ENCODE measurements around the gene ABHD11. TPM values are rescaled to one million over a fixed set of nuclear protein-coding genes. Genes with fewer than 3 reads are reported as not detected.

ABHD11 gene
- total RNA-seq, 1 experiment from 2014 or later = 18.9 TPM

DNA sequence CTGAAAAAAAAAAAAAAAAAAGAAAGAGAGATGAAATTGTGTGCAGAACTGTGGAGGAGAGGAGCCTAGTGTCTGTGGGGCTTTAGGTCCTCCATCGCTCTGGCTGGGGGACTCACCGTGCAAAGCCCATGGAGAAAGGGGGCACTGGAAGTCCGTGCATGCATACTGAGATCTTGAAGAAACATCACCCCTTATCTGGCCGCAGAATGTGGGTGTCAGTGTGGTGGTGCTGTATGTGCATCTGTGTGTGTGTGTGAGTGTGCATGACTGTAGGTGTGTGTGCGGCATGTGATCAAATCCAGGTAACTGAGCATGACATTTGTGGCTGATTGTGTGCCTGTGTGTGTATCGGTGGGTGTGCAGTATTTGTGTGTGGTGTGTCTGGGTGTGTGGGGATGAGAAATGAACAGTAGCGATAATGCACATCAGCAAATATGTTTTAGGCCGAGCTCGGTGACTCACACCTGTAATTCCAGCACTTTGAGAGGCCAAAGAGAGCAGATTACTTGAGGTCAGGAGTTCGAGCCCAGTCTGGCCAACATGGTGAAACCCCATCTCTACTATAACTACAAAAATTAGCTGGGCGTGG, 40.3 kb upstream of the ABHD11 start:
- BruUV-seq (replicated peaks) = no TSS peak
- Mint-ChIP-seq H3K4me1 (ENCODE audit: insufficient read depth, unreplicated experiment) (no peaks in the 10 kb centered on the region), H3K4me3 (ENCODE audit: unreplicated experiment) (no peak overlapping the region), H3K36me3 (ENCODE audit: insufficient read depth, unreplicated experiment) (no peaks in the 10 kb centered on the region), H3K27me3 (ENCODE audit: insufficient read depth, unreplicated experiment) (no peaks in the 10 kb centered on the region), H3K27ac (ENCODE audit: low read depth, unreplicated experiment) (no peak overlapping the region), H3K9me3 (ENCODE audit: unreplicated experiment) (no peaks in the 10 kb centered on the region)
- no peak for TF ChIP-seq CTCF (IDR thresholded peaks at IDR 0.05; ENCODE audit: unreplicated experiment)
- ChIA-PET POLR2A (no interaction called here), CTCF (no interaction called here)
- no peak for DNase-seq (ENCODE audit: unreplicated experiment)
- intact Hi-C loops (cut with micrococcal nuclease) = loop anchor here (1.0 kb wide), 1 partner anchor 76 kb away; no protein-coding TSS in a partner anchor

DNA sequence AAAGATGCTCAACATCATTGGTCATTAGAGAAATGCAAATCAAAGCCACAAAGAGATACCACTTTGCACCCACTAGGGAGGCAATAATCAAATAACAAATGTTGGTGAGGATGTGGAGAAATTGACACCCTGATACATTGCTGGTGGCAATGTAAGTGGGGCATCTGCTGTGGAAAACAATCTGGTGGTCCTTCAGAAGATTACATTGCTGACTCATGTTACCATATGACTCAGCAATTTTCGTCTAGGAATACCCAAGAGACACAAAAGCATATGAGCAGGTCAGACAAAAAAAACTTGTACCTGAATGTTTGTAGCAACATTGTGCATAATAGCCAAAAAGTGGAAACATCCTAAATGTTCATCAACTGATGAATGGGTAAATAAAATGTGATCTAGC, 36.3 kb upstream of the ABHD11 start:
- no TSS peak for BruUV-seq (replicated peaks)
- POLR2A ChIA-PET = no interaction called here
- H3K36me3 Mint-ChIP-seq (ENCODE audit: insufficient read depth, unreplicated experiment) = no peaks in the 10 kb centered on the region
- intact Hi-C loops (cut with micrococcal nuclease) = no loop called here
- no peak overlapping the region for H3K4me3 Mint-ChIP-seq (ENCODE audit: unreplicated experiment)
- no peaks in the 10 kb centered on the region for H3K9me3 Mint-ChIP-seq (ENCODE audit: unreplicated experiment)
- CTCF ChIA-PET = interaction anchor here (0.7 kb wide), 1 partner anchor 106 kb away, joined by 4 read pairs; no protein-coding TSS in a partner anchor
- H3K27me3 Mint-ChIP-seq (ENCODE audit: insufficient read depth, unreplicated experiment) = peaks cover 12% of the 10 kb centered on the region
- TF ChIP-seq CTCF (IDR thresholded peaks at IDR 0.05; ENCODE audit: unreplicated experiment) = no peak
- peak; percentile 20 for DNase-seq (ENCODE audit: unreplicated experiment)
- H3K27ac Mint-ChIP-seq (ENCODE audit: low read depth, unreplicated experiment) = no peak overlapping the region
- H3K4me1 Mint-ChIP-seq (ENCODE audit: insufficient read depth, unreplicated experiment) = no peaks in the 10 kb centered on the region

- intact Hi-C loops (cut with micrococcal nuclease) = no loop called here
- POLR2A ChIA-PET = interaction anchor here (0.7 kb wide), 1 partner anchor 18 kb away, joined by 3 read pairs; no protein-coding TSS in a partner anchor
- no TSS peak for BruUV-seq (replicated peaks)
These were observed 35.3 kb upstream of the ABHD11 start for GRCh38 chr7:73773700-73774517.

More at GRCh38 chr7:73773700-73774517, 35.3 kb upstream of the ABHD11 start:
- no peaks in the 10 kb centered on the region for H3K36me3 Mint-ChIP-seq (ENCODE audit: insufficient read depth, unreplicated experiment)
- peaks cover 12% of the 10 kb centered on the region for H3K27me3 Mint-ChIP-seq (ENCODE audit: insufficient read depth, unreplicated experiment)
- H3K9me3 Mint-ChIP-seq (ENCODE audit: unreplicated experiment) = no peaks in the 10 kb centered on the region
- H3K27ac Mint-ChIP-seq (ENCODE audit: low read depth, unreplicated experiment) = no peak overlapping the region
- H3K4me1 Mint-ChIP-seq (ENCODE audit: insufficient read depth, unreplicated experiment) = no peaks in the 10 kb centered on the region
- DNase-seq (ENCODE audit: unreplicated experiment) = no peak
- CTCF ChIA-PET = interaction anchor here (0.8 kb wide), 1 partner anchor 35 kb away, joined by 3 read pairs; the partner anchor contains the start of gene ABHD11
- H3K4me3 Mint-ChIP-seq (ENCODE audit: unreplicated experiment) = no peak overlapping the region
- TF ChIP-seq CTCF (IDR thresholded peaks at IDR 0.05; ENCODE audit: unreplicated experiment) = no peak
